Breast epithelium (tissue), 4 donors: ENCODE data around the gene MTNR1A. TPM values are rescaled to one million over a fixed set of nuclear protein-coding genes. Genes with fewer than 3 reads are reported as not detected.

Experiments
- DNase-seq, 2 donors: peaks; one replicate each; pipeline ENCODE4 v3.0.0-alpha.2; 2019; ENCODE audit warnings: low spot score in 2 of 2
- H3K27ac ChIP-seq, 2 donors: fragments of 200-600 bp; sonication (generic) in 1 of 2; one replicate each; pipeline ENCODE4 v1.5.1; 2016 to 2019; ENCODE audit warnings: mild to moderate bottlenecking in 1 of 2
- H3K27me3 ChIP-seq, 2 donors: fragments of 200-600 bp; sonication (generic) in 1 of 2; one replicate each; pipeline versions ENCODE4 v1.5.1 to v1.6.0; 2017 to 2019; ENCODE audit warnings: control low read depth in 1 of 2, mild to moderate bottlenecking in 1 of 2
- H3K36me3 ChIP-seq: fragments of 200-600 bp; one replicate; pipeline ENCODE4 v1.5.1; 2019
- H3K4me1 ChIP-seq, 2 donors: fragments of 200-600 bp; sonication (generic); one replicate each; pipeline ENCODE4 v1.5.1; 2016 to 2019; ENCODE audit warnings: control low read depth in 1 of 2
- H3K4me3 ChIP-seq, 3 donors: fragments of 200-600 bp; sonication (generic); 1 replicate in 2 of 3; 2 replicates in 1 of 3; pipeline ENCODE4 v1.5.1; 2016 to 2019; ENCODE audit warnings: mild to moderate bottlenecking in 3 of 3, moderate library complexity in 2 of 3
- H3K9me3 ChIP-seq, 2 donors: fragments of 200-600 bp; sonication (generic) in 1 of 2; one replicate each; pipeline ENCODE4 v1.5.1; 2016 to 2019; ENCODE audit warnings: control low read depth in 1 of 2
- POLR2A ChIP-seq: fragments of 450-650 bp; IDR thresholded peaks from one replicate; pipeline ENCODE4 v1.6.1; 2016; ENCODE audit warnings: antibody characterized with exemption, mild to moderate bottlenecking, moderate library complexity
- POLR2AphosphoS5 ChIP-seq, 3 donors: sonication (generic); formaldehyde crosslinking; IDR thresholded peaks; one replicate each; pipeline ENCODE4 v1.6.1; 2017; ENCODE audit warnings: antibody characterized with exemption in 3 of 3
- intact Hi-C: fragments of 100-400 bp; cut with DNase I; formaldehyde crosslinking; loops from one replicate; pipeline ENCODE4 v1.15.1; 2023; ENCODE audit warnings: low total_unique reads
- total RNA-seq, 3 donors: library from RNA; depleted of rRNA; stranded (reverse); fragments of >200 nt; gene quantifications; one replicate each; pipeline ENCODE4 v1.1.0, GENCODE V29; 2016
- TF ChIP-seq, protein P1 (sequence below), 3 donors: fragments of 450-650 bp; IDR thresholded peaks; one replicate each; pipeline ENCODE4 v1.5.1; 2016 to 2017; ENCODE audit warnings: antibody characterized with exemption in 3 of 3, mild to moderate bottlenecking in 3 of 3, moderate library complexity in 3 of 3

The MTNR1A gene
- total RNA-seq, 3 donors from 2014 or later: not detected

DNA sequence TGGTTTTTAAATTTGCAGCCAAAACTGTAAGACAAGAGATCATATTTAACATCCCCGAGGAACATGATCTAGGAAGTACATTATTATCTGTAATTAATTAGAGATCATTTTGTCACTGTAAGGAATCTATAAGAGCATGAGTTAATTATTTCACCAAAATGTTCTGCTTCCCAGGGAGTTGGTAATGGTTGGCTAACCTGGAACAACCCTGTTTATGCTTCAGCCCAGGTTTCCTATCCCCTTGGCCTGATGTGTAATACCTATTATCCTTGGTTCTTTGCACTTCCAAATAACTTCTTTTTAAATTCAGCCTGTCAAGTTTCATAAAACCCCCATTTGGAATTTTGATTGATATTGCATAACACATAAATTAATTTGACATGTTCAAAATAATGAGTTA is 6.4 kb upstream of the MTNR1A start:
- Histone ChIP-seq H3K27ac (no peak overlapping the region), H3K4me1 (no peaks in the 10 kb centered on the region), H3K4me3 (no peak overlapping the region), H3K9me3 (peaks cover 0 to 6% of the 10 kb centered on the region in 2 donors), H3K36me3 (no peaks in the 10 kb centered on the region), H3K27me3 (no peaks in the 10 kb centered on the region)
- intact Hi-C loops: no loop called here
- DNase-seq: no peak
- TF ChIP-seq, protein P1, sequence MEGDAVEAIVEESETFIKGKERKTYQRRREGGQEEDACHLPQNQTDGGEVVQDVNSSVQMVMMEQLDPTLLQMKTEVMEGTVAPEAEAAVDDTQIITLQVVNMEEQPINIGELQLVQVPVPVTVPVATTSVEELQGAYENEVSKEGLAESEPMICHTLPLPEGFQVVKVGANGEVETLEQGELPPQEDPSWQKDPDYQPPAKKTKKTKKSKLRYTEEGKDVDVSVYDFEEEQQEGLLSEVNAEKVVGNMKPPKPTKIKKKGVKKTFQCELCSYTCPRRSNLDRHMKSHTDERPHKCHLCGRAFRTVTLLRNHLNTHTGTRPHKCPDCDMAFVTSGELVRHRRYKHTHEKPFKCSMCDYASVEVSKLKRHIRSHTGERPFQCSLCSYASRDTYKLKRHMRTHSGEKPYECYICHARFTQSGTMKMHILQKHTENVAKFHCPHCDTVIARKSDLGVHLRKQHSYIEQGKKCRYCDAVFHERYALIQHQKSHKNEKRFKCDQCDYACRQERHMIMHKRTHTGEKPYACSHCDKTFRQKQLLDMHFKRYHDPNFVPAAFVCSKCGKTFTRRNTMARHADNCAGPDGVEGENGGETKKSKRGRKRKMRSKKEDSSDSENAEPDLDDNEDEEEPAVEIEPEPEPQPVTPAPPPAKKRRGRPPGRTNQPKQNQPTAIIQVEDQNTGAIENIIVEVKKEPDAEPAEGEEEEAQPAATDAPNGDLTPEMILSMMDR (IDR thresholded peaks at IDR 0.05): no peak
- no peak for TF ChIP-seq POLR2A
- no peak for TF ChIP-seq POLR2AphosphoS5 (IDR thresholded peaks at IDR 0.05)

- Histone ChIP-seq H3K36me3 (no peaks in the 10 kb centered on the region), H3K4me3 (no peak overlapping the region), H3K27ac (no peak overlapping the region), H3K27me3 (peaks cover 0 to under 1% of the 10 kb centered on the region in 2 donors), H3K9me3 (peaks cover 0 to 6% of the 10 kb centered on the region in 2 donors), H3K4me1 (no peaks in the 10 kb centered on the region)
- TF ChIP-seq POLR2AphosphoS5 (IDR thresholded peaks at IDR 0.05): no peak
- TF ChIP-seq POLR2A: no peak
- TF ChIP-seq, protein P1 (IDR thresholded peaks at IDR 0.05): no peak
- intact Hi-C loops: no loop called here
- DNase-seq: no peak
Measured at GRCh38 chr4:186560647-186561046, 5.3 kb upstream of the MTNR1A start.

GRCh38 chr4:186557486-186557885 is 2.1 kb upstream of the MTNR1A start:
- H3K4me1 ChIP-seq: no peaks in the 10 kb centered on the region
- no peak overlapping the region for H3K27ac ChIP-seq
- no peak overlapping the region for H3K4me3 ChIP-seq
- DNase-seq: no peak
- TF ChIP-seq POLR2A: no peak
- TF ChIP-seq, protein P1 (IDR thresholded peaks at IDR 0.05): no peak
- TF ChIP-seq POLR2AphosphoS5 (IDR thresholded peaks at IDR 0.05): no peak
- peaks cover 0 to 22% of the 10 kb centered on the region in 2 donors for H3K27me3 ChIP-seq
- intact Hi-C loops: no loop called here
- H3K36me3 ChIP-seq: no peaks in the 10 kb centered on the region
- H3K9me3 ChIP-seq: peaks cover 0 to 6% of the 10 kb centered on the region in 2 donors

DNA sequence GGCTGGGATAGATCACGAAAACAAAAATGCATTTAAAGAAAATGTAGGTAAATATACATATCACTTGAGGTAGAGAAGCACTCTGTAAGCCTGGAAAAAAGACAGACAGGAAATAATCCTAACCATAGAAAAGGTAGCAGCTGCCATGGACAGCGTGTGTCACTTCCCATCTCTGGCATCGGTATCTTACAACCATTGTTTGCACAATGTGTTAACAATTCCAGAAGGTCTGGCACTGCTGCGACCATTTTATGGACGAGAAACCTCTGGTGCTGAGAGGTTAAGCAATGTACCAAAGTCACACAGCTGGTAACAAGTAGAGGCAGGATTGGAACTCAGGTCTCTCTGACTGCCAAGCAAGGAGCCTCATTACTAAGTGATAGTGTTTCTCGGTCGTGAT is 1.7 kb upstream of the MTNR1A start:
- intact Hi-C loops: no loop called here
- Histone ChIP-seq H3K27me3 (peaks cover 0 to 22% of the 10 kb centered on the region in 2 donors), H3K4me1 (no peaks in the 10 kb centered on the region), H3K36me3 (no peaks in the 10 kb centered on the region), H3K4me3 (no peak overlapping the region), H3K9me3 (peaks cover 0 to 6% of the 10 kb centered on the region in 2 donors), H3K27ac (no peak overlapping the region)
- TF ChIP-seq POLR2A: no peak
- TF ChIP-seq, protein P1 (IDR thresholded peaks at IDR 0.05): no peak
- TF ChIP-seq POLR2AphosphoS5 (IDR thresholded peaks at IDR 0.05): no peak
- DNase-seq: no peak

GRCh38 chr4:186554539-186554913 is 841 bp downstream of the MTNR1A start:
- Histone ChIP-seq H3K9me3 (no peaks in the 10 kb centered on the region), H3K36me3 (no peaks in the 10 kb centered on the region), H3K4me1 (no peaks in the 10 kb centered on the region), H3K27me3 (peaks cover 0 to 28% of the 10 kb centered on the region in 2 donors), H3K4me3 (peak overlapping the region; percentile 20 to 62 (median 47)), H3K27ac (no peak overlapping the region)
- intact Hi-C loops: no loop called here
- DNase-seq: no peak
- TF ChIP-seq POLR2A (no peak), POLR2AphosphoS5 (IDR thresholded peaks at IDR 0.05) (no peak)
- TF ChIP-seq, protein P1 (IDR thresholded peaks at IDR 0.05): no peak
